ENCODE measurements around the gene OR2A5. TPM values are rescaled to one million over a fixed set of nuclear protein-coding genes. Genes with fewer than 3 reads are reported as not detected.

The OR2A5 gene
- total and polyA plus RNA-seq, 3 experiments from 2014 or later: not detected

DNA sequence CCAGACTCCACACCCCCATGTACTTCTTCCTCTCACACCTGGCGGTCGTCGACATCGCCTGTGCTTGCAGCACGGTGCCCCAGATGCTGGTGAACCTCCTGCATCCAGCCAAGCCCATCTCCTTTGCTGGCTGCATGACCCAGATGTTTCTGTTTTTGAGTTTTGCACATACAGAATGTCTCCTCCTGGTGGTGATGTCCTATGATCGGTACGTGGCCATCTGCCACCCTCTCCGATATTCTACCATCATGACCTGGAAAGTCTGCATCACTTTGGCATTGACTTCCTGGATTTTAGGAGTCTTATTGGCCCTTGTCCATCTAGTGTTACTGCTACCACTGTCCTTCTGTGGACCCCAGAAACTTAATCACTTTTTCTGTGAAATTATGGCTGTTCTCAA, 25.6 kb downstream of the OR2A5 start:
- Histone ChIP-seq H3K4me1 (ENCODE audit: insufficient read depth, low read length) (no peaks in the 10 kb centered on the region), H3K36me3 (ENCODE audit: insufficient read depth, low read length) (no peaks in the 10 kb centered on the region), H3K9me3 (ENCODE audit: low read length) (no peaks in the 10 kb centered on the region), H3K4me3 (ENCODE audit: low read length) (no peak overlapping the region), H3K27me3 (ENCODE audit: insufficient read depth, low read length, poor library complexity, severe bottlenecking) (no peaks in the 10 kb centered on the region), H3K27ac (ENCODE audit: low read depth, low read length) (no peak overlapping the region)
- POLR2A ChIA-PET: no interaction called here
- Mint-ChIP-seq H3K9me3 (no peaks in the 10 kb centered on the region), H3K4me1 (no peaks in the 10 kb centered on the region), H3K36me3 (no peaks in the 10 kb centered on the region), H3K27me3 (peaks cover 8 to 17% of the 10 kb centered on the region in 2 donors), H3K4me3 (no peak overlapping the region), H3K27ac (no peak overlapping the region)
- CTCF ChIA-PET: no interaction called here
- DNase-seq: no peak

DNA sequence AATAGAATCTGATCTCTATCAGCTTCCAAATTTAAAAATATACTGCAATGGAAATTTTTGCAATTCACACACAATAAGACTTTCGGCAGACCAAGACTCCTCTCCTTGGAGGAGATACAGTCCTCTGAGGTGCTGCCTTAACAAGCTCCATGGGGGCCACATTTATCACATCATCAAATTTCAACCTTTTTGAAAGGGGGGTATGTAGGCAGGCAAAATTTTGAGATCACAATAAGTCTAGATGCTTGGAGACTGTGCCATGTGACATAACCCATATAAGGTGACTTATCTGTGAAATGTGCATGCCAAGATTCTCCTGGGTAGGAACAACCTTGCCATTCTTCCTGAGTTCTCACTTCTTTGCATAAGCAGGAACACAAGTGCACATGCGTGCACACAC, 37.2 kb downstream of the OR2A5 start, which contains the start of gene OR2A12:
TSS of gene OR2A12 (plus strand) at position 301 of the 400 bp plus-strand sequence. CDS start 8,830 bp downstream, outside the sequence.
- Histone ChIP-seq H3K4me1 (ENCODE audit: insufficient read depth, low read length) (no peaks in the 10 kb centered on the region), H3K27me3 (ENCODE audit: insufficient read depth, low read length, poor library complexity, severe bottlenecking) (no peaks in the 10 kb centered on the region), H3K27ac (ENCODE audit: low read depth, low read length) (no peak within 1 kb of the TSS), H3K36me3 (ENCODE audit: insufficient read depth, low read length) (no peaks in the 10 kb centered on the region), H3K9me3 (ENCODE audit: low read length) (no peaks in the 10 kb centered on the region), H3K4me3 (ENCODE audit: low read length) (no peak within 1 kb of the TSS)
- H3K36me3 Mint-ChIP-seq: no peaks in the 10 kb centered on the region
- ChIA-PET POLR2A (no interaction called here), CTCF (no interaction called here)
- H3K27ac Mint-ChIP-seq: no peak within 1 kb of the TSS
- no peak for DNase-seq
- no peaks in the 10 kb centered on the region for H3K4me1 Mint-ChIP-seq
- H3K9me3 Mint-ChIP-seq: peaks cover 0 to 5% (median 0%) of the 10 kb centered on the region in 5 donors
- H3K4me3 Mint-ChIP-seq: no peak within 1 kb of the TSS
- peaks cover 0 to 5% of the 10 kb centered on the region in 2 donors for H3K27me3 Mint-ChIP-seq

DNA sequence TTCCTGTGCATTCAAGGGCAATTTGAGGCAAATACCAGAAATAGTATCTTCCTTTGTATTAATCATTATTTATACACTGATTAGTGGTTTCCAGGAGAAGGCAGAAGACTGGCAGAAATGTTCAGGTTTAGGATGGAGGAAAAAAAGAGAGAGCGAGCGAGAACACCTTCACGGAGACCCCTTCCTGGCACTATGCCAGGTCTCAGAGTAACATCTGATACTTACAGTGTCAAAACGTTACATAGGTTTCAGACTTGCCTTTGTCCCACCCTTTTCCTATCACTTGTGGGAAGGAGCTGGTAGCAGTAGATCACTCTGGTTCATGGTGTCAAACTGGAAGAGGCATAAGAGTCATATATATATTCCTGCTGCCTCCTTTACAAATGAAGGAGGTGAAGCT, 38.0 kb downstream of the OR2A5 start:
- peaks cover 2 to 11% (median 5%) of the 10 kb centered on the region in 5 donors for H3K9me3 Mint-ChIP-seq
- POLR2A ChIA-PET: no interaction called here
- CTCF ChIA-PET: no interaction called here
- no peaks in the 10 kb centered on the region for H3K36me3 Mint-ChIP-seq
- H3K27ac Mint-ChIP-seq: no peak overlapping the region
- no peak for DNase-seq
- no peak overlapping the region for H3K4me3 Mint-ChIP-seq
- no peaks in the 10 kb centered on the region for H3K4me1 Mint-ChIP-seq
- Histone ChIP-seq H3K4me3 (ENCODE audit: low read length) (no peak overlapping the region), H3K27me3 (ENCODE audit: insufficient read depth, low read length, poor library complexity, severe bottlenecking) (no peaks in the 10 kb centered on the region), H3K4me1 (ENCODE audit: insufficient read depth, low read length) (no peaks in the 10 kb centered on the region), H3K27ac (ENCODE audit: low read depth, low read length) (no peak overlapping the region), H3K9me3 (ENCODE audit: low read length) (no peaks in the 10 kb centered on the region), H3K36me3 (ENCODE audit: insufficient read depth, low read length) (no peaks in the 10 kb centered on the region)
- H3K27me3 Mint-ChIP-seq: peaks cover 2 to 9% of the 10 kb centered on the region in 2 donors

DNA sequence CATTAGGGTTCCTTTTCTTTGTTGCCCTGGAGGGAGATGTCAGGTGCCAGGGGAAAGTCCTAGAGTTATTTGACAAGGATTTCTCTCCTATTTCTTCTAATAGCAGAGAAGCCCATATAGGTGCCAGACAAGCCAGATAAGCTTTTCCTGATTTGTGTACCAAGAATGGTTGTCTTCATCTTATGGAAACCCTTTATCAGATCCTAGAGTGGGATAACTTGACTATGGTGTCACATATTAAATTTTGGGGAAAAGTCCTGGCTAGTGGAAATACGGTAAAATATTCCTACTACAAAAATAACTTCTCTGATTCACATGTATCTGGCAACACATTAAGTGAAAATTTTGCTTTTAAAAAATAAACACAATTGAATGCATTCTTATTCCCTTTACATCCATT, 38.5 kb downstream of the OR2A5 start:
- H3K4me3 ChIP-seq (ENCODE audit: low read length): no peak overlapping the region
- H3K36me3 ChIP-seq (ENCODE audit: insufficient read depth, low read length): no peaks in the 10 kb centered on the region
- Mint-ChIP-seq H3K4me3 (no peak overlapping the region), H3K27me3 (peaks cover 2 to 9% of the 10 kb centered on the region in 2 donors), H3K4me1 (no peaks in the 10 kb centered on the region), H3K36me3 (no peaks in the 10 kb centered on the region), H3K9me3 (peaks cover 2 to 13% (median 5%) of the 10 kb centered on the region in 5 donors), H3K27ac (no peak overlapping the region)
- CTCF ChIA-PET: no interaction called here
- H3K4me1 ChIP-seq (ENCODE audit: insufficient read depth, low read length): no peaks in the 10 kb centered on the region
- no peak overlapping the region for H3K27ac ChIP-seq (ENCODE audit: low read depth, low read length)
- POLR2A ChIA-PET: no interaction called here
- DNase-seq: no peak
- no peaks in the 10 kb centered on the region for H3K9me3 ChIP-seq (ENCODE audit: low read length)
- no peaks in the 10 kb centered on the region for H3K27me3 ChIP-seq (ENCODE audit: insufficient read depth, low read length, poor library complexity, severe bottlenecking)

DNA sequence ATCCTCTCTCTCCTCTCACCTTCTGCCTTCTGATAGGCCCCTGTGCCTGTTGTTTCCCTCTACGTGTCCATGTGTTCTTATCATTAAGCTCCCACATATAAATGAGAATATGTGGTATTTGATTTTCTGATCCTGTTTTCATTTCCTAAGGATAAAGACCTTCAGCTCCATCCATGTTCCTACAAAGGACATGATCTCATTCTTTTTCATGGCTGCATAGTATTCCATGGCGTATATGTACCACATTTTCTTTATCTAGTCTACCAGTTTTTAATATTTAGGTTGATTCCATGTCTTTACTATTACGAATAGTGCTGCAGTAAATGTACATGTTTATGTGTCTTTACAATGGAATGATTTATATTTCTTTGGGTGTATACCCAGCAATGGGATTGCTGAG, 41.9 kb downstream of the OR2A5 start:
- no peak overlapping the region for H3K27ac ChIP-seq (ENCODE audit: low read depth, low read length)
- H3K27me3 Mint-ChIP-seq: peaks cover 4 to 28% of the 10 kb centered on the region in 2 donors
- H3K4me1 Mint-ChIP-seq: no peaks in the 10 kb centered on the region
- H3K4me3 Mint-ChIP-seq: no peak overlapping the region
- CTCF ChIA-PET: no interaction called here
- POLR2A ChIA-PET: no interaction called here
- H3K4me1 ChIP-seq (ENCODE audit: insufficient read depth, low read length): no peaks in the 10 kb centered on the region
- no peak overlapping the region for H3K27ac Mint-ChIP-seq
- peaks cover 2 to 13% (median 5%) of the 10 kb centered on the region in 5 donors for H3K9me3 Mint-ChIP-seq
- H3K9me3 ChIP-seq (ENCODE audit: low read length): no peaks in the 10 kb centered on the region
- H3K36me3 ChIP-seq (ENCODE audit: insufficient read depth, low read length): no peaks in the 10 kb centered on the region
- H3K27me3 ChIP-seq (ENCODE audit: insufficient read depth, low read length, poor library complexity, severe bottlenecking): no peaks in the 10 kb centered on the region
- no peak overlapping the region for H3K4me3 ChIP-seq (ENCODE audit: low read length)
- no peak for DNase-seq
- no peaks in the 10 kb centered on the region for H3K36me3 Mint-ChIP-seq

DNA sequence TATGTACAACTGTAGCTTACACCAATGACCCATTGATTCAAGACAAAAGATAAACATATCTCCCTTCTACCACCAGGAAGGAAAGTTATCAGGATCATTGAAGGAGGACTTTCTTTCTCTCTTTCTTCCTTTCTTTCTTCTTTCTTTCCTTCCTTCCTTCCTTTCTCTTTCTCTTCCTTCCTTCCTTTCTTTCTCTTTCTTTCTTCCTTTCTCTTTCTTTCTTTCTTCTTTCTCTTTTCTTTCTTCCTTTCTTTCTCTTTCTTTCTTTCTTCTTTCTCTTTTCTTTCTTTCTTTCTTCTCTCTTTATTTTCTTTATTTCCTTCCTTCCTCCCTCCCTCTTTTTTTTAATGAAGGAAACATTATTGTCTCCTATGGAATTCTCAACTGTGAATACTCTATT, 50.0 kb downstream of the OR2A5 start:
- ChIA-PET POLR2A (no interaction called here), CTCF (interaction anchor here (1.0 kb wide), 1 partner anchor 29 kb away, joined by 3 read pairs; no protein-coding TSS in a partner anchor)
- Histone ChIP-seq H3K4me1 (ENCODE audit: insufficient read depth, low read length) (peaks cover 8% of the 10 kb centered on the region), H3K9me3 (ENCODE audit: low read length) (no peaks in the 10 kb centered on the region), H3K4me3 (ENCODE audit: low read length) (no peak overlapping the region), H3K27me3 (ENCODE audit: insufficient read depth, low read length, poor library complexity, severe bottlenecking) (no peaks in the 10 kb centered on the region), H3K27ac (ENCODE audit: low read depth, low read length) (no peak overlapping the region), H3K36me3 (ENCODE audit: insufficient read depth, low read length) (no peaks in the 10 kb centered on the region)
- Mint-ChIP-seq H3K36me3 (no peaks in the 10 kb centered on the region), H3K9me3 (no peaks in the 10 kb centered on the region), H3K4me3 (no peak overlapping the region), H3K27ac (no peak overlapping the region), H3K27me3 (peaks cover 3 to 52% of the 10 kb centered on the region in 2 donors), H3K4me1 (no peaks in the 10 kb centered on the region)
- no peak for DNase-seq

DNA sequence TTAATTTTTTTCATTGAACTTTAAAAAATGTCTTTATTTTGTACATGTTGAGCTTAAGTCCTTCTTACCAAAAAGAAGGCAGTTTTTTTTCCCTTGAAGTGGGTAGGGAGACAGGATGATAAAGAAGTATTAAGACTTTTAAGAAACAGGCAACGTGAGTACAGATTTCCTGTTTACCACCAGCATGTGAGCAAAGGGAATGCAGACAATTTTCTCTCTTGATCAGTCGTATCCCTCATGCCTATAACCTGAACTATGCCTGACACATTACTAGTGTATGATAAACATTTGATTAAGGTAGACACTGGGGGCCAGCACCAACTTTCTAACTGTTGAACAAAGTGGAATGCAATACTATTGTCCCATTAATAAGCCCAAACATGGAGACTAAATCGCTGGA, 51.9 kb downstream of the OR2A5 start:
- CTCF ChIA-PET: no interaction called here
- Histone ChIP-seq H3K4me1 (ENCODE audit: insufficient read depth, low read length) (peaks cover 8% of the 10 kb centered on the region), H3K27me3 (ENCODE audit: insufficient read depth, low read length, poor library complexity, severe bottlenecking) (no peaks in the 10 kb centered on the region), H3K27ac (ENCODE audit: low read depth, low read length) (no peak overlapping the region), H3K9me3 (ENCODE audit: low read length) (no peaks in the 10 kb centered on the region), H3K4me3 (ENCODE audit: low read length) (no peak overlapping the region), H3K36me3 (ENCODE audit: insufficient read depth, low read length) (no peaks in the 10 kb centered on the region)
- POLR2A ChIA-PET: no interaction called here
- Mint-ChIP-seq H3K9me3 (no peaks in the 10 kb centered on the region), H3K27ac (no peak overlapping the region), H3K27me3 (peaks cover 1 to 34% of the 10 kb centered on the region in 2 donors), H3K4me1 (no peaks in the 10 kb centered on the region), H3K36me3 (no peaks in the 10 kb centered on the region), H3K4me3 (no peak overlapping the region)
- DNase-seq: no peak

DNA sequence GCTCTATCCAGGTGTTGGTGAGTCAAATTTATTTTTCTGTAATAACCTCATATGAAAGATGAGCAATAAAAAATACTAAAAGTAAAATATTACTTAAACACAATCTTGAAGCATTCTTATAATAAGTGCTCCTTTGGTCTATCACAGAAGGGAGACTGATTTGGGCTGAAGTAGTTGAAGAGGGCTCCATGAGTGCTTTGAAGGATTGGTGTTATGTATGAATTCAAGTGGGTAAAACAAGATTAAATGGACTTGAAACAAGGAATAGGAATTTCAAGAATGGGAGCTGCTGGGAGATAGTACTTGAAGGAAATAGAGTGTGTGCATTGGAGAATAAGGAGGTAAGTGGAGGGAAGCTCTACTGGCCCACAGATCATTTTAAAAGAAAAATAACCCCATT, 53.3 kb downstream of the OR2A5 start:
- ChIA-PET POLR2A (no interaction called here), CTCF (no interaction called here)
- Histone ChIP-seq H3K4me1 (ENCODE audit: insufficient read depth, low read length) (peaks cover 8% of the 10 kb centered on the region), H3K4me3 (ENCODE audit: low read length) (no peak overlapping the region), H3K9me3 (ENCODE audit: low read length) (no peaks in the 10 kb centered on the region), H3K27ac (ENCODE audit: low read depth, low read length) (no peak overlapping the region), H3K27me3 (ENCODE audit: insufficient read depth, low read length, poor library complexity, severe bottlenecking) (no peaks in the 10 kb centered on the region), H3K36me3 (ENCODE audit: insufficient read depth, low read length) (no peaks in the 10 kb centered on the region)
- Mint-ChIP-seq H3K27me3 (peaks cover 1 to 26% of the 10 kb centered on the region in 2 donors), H3K36me3 (no peaks in the 10 kb centered on the region), H3K4me1 (no peaks in the 10 kb centered on the region), H3K9me3 (no peaks in the 10 kb centered on the region), H3K4me3 (no peak overlapping the region), H3K27ac (no peak overlapping the region)
- no peak for DNase-seq

DNA sequence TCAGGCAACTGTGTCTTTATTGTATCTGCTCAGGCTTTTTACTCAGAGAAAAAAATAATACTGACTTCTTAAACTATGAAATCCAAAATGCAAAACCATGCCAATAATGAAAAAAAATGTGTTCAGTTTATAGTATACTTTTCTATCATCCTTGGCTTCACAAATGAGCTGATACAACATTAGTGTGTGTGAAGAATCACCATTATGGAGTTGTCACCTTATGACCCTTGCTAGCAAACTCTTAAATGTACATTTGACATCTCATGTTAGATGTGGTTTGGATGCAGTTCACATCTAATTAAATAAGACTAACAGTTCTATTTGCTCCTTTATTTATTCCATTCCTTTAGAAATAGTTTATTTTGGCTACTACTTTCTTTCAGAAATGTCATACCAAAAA, 56.5 kb downstream of the OR2A5 start:
- Mint-ChIP-seq H3K36me3 (no peaks in the 10 kb centered on the region), H3K27me3 (peaks cover 2 to 18% of the 10 kb centered on the region in 2 donors), H3K9me3 (no peaks in the 10 kb centered on the region), H3K4me3 (no peak overlapping the region), H3K27ac (no peak overlapping the region), H3K4me1 (no peaks in the 10 kb centered on the region)
- Histone ChIP-seq H3K9me3 (ENCODE audit: low read length) (no peaks in the 10 kb centered on the region), H3K4me1 (ENCODE audit: insufficient read depth, low read length) (peaks cover 6% of the 10 kb centered on the region), H3K36me3 (ENCODE audit: insufficient read depth, low read length) (no peaks in the 10 kb centered on the region), H3K27me3 (ENCODE audit: insufficient read depth, low read length, poor library complexity, severe bottlenecking) (no peaks in the 10 kb centered on the region), H3K27ac (ENCODE audit: low read depth, low read length) (no peak overlapping the region), H3K4me3 (ENCODE audit: low read length) (no peak overlapping the region)
- DNase-seq: no peak
- ChIA-PET CTCF (no interaction called here), POLR2A (no interaction called here)
